Endothelial cell of umbilical vein (primary cell): ENCODE measurements around the gene LRRTM4. TPM values are rescaled to one million over a fixed set of nuclear protein-coding genes. Genes with fewer than 3 reads are reported as not detected.

Source experiments
- BruUV-seq: library from RNA; stranded (reverse); fragments of 400-500 nt; replicated peaks from 2 replicates; lab custom pipeline; 2021; lab: Mats Ljungman, UMichigan
- CTCF ChIA-PET: fragments of 300-600, 350-600 bp; sonication (Branson Sonifier 250); formaldehyde crosslinking; loops from one replicate; lab custom pipeline; 2021; ENCODE audit warnings: antibody characterized with exemption, inconsistent platforms; lab: Charles Lee
- POLR2A ChIA-PET: fragments of 300-600, 350-600 bp; sonication (Branson Sonifier 250); formaldehyde crosslinking; loops from one replicate; lab custom pipeline; 2021; ENCODE audit warnings: antibody characterized with exemption, inconsistent platforms; lab: Charles Lee
- DNase-seq: peaks from one replicate; pipeline ENCODE4 v3.0.0-alpha.2; 2011; ENCODE audit warnings: low read depth, low spot score
- FAIRE-seq: peaks from 2 replicates; lab custom pipeline; 2011; peaks lifted over from hg19 to GRCh38; lab: Jason Lieb, UNC
- H2AFZ ChIP-seq: 2 replicates; pipeline ENCODE4 v1.6.0; 2012; ENCODE audit warnings: low read depth, low read length, control low read depth, inconsistent platforms
- H3K27ac ChIP-seq: 2 replicates; pipeline ENCODE4 v1.5.1; 2011; ENCODE audit warnings: low read depth, mild to moderate bottlenecking, control low read depth, low read length, moderate library complexity; ENCODE audit not compliant: insufficient read depth
- H3K27me3 ChIP-seq, 2 experiments: 2 replicates each; pipeline versions ENCODE4 v1.6.0 to v1.6.1; 2011; ENCODE audit warnings: low read length in 2 of 2, mixed read lengths in 1 of 2; ENCODE audit not compliant: control insufficient read depth in 2 of 2, insufficient read depth in 2 of 2
- H3K36me3 ChIP-seq, 2 experiments: 2 replicates in 1 of 2; 3 replicates in 1 of 2; pipeline ENCODE4 v1.5.1; 2011; ENCODE audit warnings: low read length in 2 of 2, mild to moderate bottlenecking in 1 of 2, moderate library complexity in 1 of 2; ENCODE audit not compliant: control insufficient read depth in 2 of 2, insufficient read depth in 2 of 2; ENCODE audit errors: extremely low read depth in 1 of 2
- H3K4me1 ChIP-seq: 3 replicates; pipeline ENCODE4 v1.5.1; 2011; ENCODE audit warnings: mild to moderate bottlenecking, low read length; ENCODE audit not compliant: control insufficient read depth, insufficient read depth; ENCODE audit errors: extremely low read depth
- H3K4me2 ChIP-seq: 2 replicates; pipeline ENCODE4 v1.6.1; 2011; ENCODE audit warnings: low read length, control low read depth, mixed read lengths; ENCODE audit not compliant: insufficient read depth
- H3K4me3 ChIP-seq, 3 experiments: fragments of 200-600 bp in 1 of 3; sonication (generic), shearing (Covaris generic) in 1 of 3; replicated peaks in 1 of 3; 2 replicates each; pipeline ENCODE4 v1.5.1; 2011 to 2016; ENCODE audit warnings: control low read depth in 3 of 3, low read length in 3 of 3, mild to moderate bottlenecking in 2 of 3, inconsistent platforms in 1 of 3, low read depth in 1 of 3, moderate library complexity in 1 of 3; ENCODE audit not compliant: insufficient read depth in 1 of 3
- H3K79me2 ChIP-seq: 2 replicates; pipeline ENCODE4 v1.6.0; 2012; ENCODE audit warnings: low read length, inconsistent platforms; ENCODE audit not compliant: control insufficient read depth, insufficient read depth
- H3K9ac ChIP-seq: replicated peaks from 2 replicates; pipeline ENCODE3; 2011; ENCODE audit warnings: low read length, control low read depth; ENCODE audit not compliant: insufficient read depth; ENCODE audit errors: extremely low read depth
- H3K9me1 ChIP-seq: replicated peaks from 3 replicates; pipeline ENCODE4 v1.6.0; 2011; ENCODE audit warnings: mild to moderate bottlenecking, low read length; ENCODE audit not compliant: control insufficient read depth, insufficient read depth; ENCODE audit errors: extremely low read depth
- H3K9me3 ChIP-seq: replicated peaks from 2 replicates; pipeline ENCODE4 v1.5.1; 2012; ENCODE audit warnings: low read length, inconsistent platforms; ENCODE audit not compliant: control insufficient read depth, insufficient read depth
- H4K20me1 ChIP-seq: replicated peaks from 2 replicates; pipeline ENCODE3; 2011; ENCODE audit warnings: mild to moderate bottlenecking, low read length; ENCODE audit not compliant: control insufficient read depth, insufficient read depth; ENCODE audit errors: extremely low read depth
- EZH2 ChIP-seq: IDR thresholded peaks from 2 replicates; pipeline ENCODE4 v1.6.1; 2012; ENCODE audit warnings: borderline replicate concordance, low read depth, mild to moderate bottlenecking, moderate library complexity, low read length, inconsistent platforms; ENCODE audit not compliant: severe bottlenecking
- FOS ChIP-seq: IDR thresholded peaks from 2 replicates; pipeline ENCODE4 v1.6.1; 2011; ENCODE audit warnings: mild to moderate bottlenecking, low read length, moderate library complexity, borderline replicate concordance; ENCODE audit not compliant: insufficient read depth
- GATA2 ChIP-seq: IDR thresholded peaks from 2 replicates; pipeline ENCODE4 v1.7.0; 2011; ENCODE audit warnings: low read depth, mild to moderate bottlenecking, moderate library complexity, mixed read lengths, low read length; ENCODE audit not compliant: insufficient read length, insufficient read depth
- JUN ChIP-seq: IDR thresholded peaks from 2 replicates; pipeline ENCODE4 v1.6.1; 2011; ENCODE audit warnings: borderline replicate concordance, low read depth; ENCODE audit not compliant: insufficient read length, insufficient read depth
- MAX ChIP-seq: IDR thresholded peaks from 2 replicates; pipeline ENCODE4 v1.6.1; 2011; ENCODE audit not compliant: insufficient read depth, insufficient read length
- MYC ChIP-seq: IDR thresholded peaks from one replicate; pipeline ENCODE4 v1.6.1; 2011; ENCODE audit warnings: mild to moderate bottlenecking, low read depth, low read length
- POLR2A ChIP-seq: IDR thresholded peaks from 2 replicates; pipeline ENCODE4 v1.6.1; 2012; ENCODE audit warnings: low read depth, mild to moderate bottlenecking, control low read depth, low read length
- POLR2AphosphoS5 ChIP-seq: IDR thresholded peaks from 2 replicates; pipeline ENCODE4 v1.6.1; 2012; ENCODE audit warnings: low read depth, mild to moderate bottlenecking, control low read depth, low read length, moderate library complexity; ENCODE audit not compliant: insufficient read depth
- dilution Hi-C: fragments of 300-500 bp; cut with MboI; formaldehyde crosslinking; loops from one replicate; pipeline ENCODE4 v1.15.0; 2019; ENCODE audit warnings: low sequenced_read_pairs; ENCODE audit not compliant: extremely low pct_ligation_motif_present
- intact Hi-C: fragments of 100-400 bp; cut with micrococcal nuclease; formaldehyde crosslinking; loops from one replicate; pipeline ENCODE4 v1.10.0; 2022
- polyA plus RNA-seq, 4 experiments: library from polyadenylated mRNA; depleted of rRNA in 3 of 4; stranded (reverse) in 3 of 4; unstranded in 1 of 4; fragments of >200 nt; gene quantifications; 2 replicates each; pipeline versions ENCODE4 v1.2.1 to v1.2.3, GENCODE V29; 2011 to 2012; ENCODE audit warnings: missing spikeins in 1 of 4
- total RNA-seq: library from RNA; stranded (reverse); gene quantifications from 2 replicates; pipeline ENCODE4 v1.2.3, GENCODE V29; 2021
- TF ChIP-seq, protein P1 (sequence below), 2 donors: IDR thresholded peaks; 1 replicate in 1 of 2; 2 replicates in 1 of 2; pipeline ENCODE4 v1.5.1; 2011; ENCODE audit warnings: low read length in 2 of 2, mild to moderate bottlenecking in 2 of 2, moderate library complexity in 2 of 2, control low read depth in 1 of 2, inconsistent platforms in 1 of 2, low read depth in 1 of 2; ENCODE audit not compliant: insufficient read depth in 1 of 2; ENCODE audit errors: extremely low read depth in 1 of 2

The LRRTM4 gene
- total and polyA plus RNA-seq, 2 donors (not counting 3 experiments of a cell fraction or from before 2014, with no cell fraction given) = not detected

DNA sequence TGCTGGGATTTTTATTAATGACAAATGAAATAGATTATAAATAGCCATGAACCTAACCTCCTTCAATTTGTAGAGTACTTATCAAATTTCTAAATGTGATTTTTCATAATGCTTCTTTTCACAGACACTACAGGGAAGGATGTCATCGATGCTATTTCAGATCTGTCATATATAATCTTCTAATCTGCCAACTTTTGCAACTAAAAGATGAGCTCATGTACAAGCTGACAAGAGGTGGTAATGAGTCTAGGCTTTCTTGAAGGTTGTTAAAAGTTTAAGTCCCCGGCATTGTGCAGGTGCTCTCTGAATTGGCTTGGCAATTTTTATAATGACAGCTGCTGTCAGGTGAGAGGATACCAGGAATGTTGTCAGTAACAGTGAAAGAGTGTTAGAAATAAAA, 320.4 kb downstream of the LRRTM4 start:
- CTCF ChIA-PET = no interaction called here
- H4K20me1 ChIP-seq = no peaks in the 10 kb centered on the region
- H3K4me1 ChIP-seq = no peaks in the 10 kb centered on the region
- no peak overlapping the region for H3K9ac ChIP-seq
- H3K9me3 ChIP-seq = no peaks in the 10 kb centered on the region
- dilution Hi-C loops (no loop called here), intact Hi-C loops (no loop called here)
- DNase-seq (no peak), FAIRE-seq (no peak)
- no peaks in the 10 kb centered on the region for H3K27me3 ChIP-seq
- POLR2A ChIA-PET = no interaction called here
- BruUV-seq = no TSS peak
- H3K9me1 ChIP-seq = no peaks in the 10 kb centered on the region
- H3K4me3 ChIP-seq = no peak overlapping the region
- no peaks in the 10 kb centered on the region for H3K36me3 ChIP-seq
- H3K4me2 ChIP-seq = no peak overlapping the region
- TF ChIP-seq MAX = no peak
- TF ChIP-seq POLR2A = no peak
- TF ChIP-seq FOS = no peak
- no peak for TF ChIP-seq JUN
- TF ChIP-seq, protein P1, sequence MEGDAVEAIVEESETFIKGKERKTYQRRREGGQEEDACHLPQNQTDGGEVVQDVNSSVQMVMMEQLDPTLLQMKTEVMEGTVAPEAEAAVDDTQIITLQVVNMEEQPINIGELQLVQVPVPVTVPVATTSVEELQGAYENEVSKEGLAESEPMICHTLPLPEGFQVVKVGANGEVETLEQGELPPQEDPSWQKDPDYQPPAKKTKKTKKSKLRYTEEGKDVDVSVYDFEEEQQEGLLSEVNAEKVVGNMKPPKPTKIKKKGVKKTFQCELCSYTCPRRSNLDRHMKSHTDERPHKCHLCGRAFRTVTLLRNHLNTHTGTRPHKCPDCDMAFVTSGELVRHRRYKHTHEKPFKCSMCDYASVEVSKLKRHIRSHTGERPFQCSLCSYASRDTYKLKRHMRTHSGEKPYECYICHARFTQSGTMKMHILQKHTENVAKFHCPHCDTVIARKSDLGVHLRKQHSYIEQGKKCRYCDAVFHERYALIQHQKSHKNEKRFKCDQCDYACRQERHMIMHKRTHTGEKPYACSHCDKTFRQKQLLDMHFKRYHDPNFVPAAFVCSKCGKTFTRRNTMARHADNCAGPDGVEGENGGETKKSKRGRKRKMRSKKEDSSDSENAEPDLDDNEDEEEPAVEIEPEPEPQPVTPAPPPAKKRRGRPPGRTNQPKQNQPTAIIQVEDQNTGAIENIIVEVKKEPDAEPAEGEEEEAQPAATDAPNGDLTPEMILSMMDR (IDR thresholded peaks at IDR 0.05; ENCODE audit: extremely low read depth in 1 of 2, insufficient read depth in 1 of 2, low read depth in 1 of 2, low read length in 2 of 2) = no peak
- TF ChIP-seq POLR2AphosphoS5 = no peak
- no peak for TF ChIP-seq EZH2
- no peak for TF ChIP-seq MYC
- TF ChIP-seq GATA2 = no peak
- H2AFZ ChIP-seq = no peak overlapping the region
- no peak overlapping the region for H3K27ac ChIP-seq
- no peaks in the 10 kb centered on the region for H3K79me2 ChIP-seq
